ENCODE data around the gene IL3RA. TPM values are rescaled to one million over a fixed set of nuclear protein-coding genes. Genes with fewer than 3 reads are reported as not detected.
A peak's percentile ranks its signal among the peaks of the same experiment; 100 is the strongest.

IL3RA gene
- total and polyA plus RNA-seq, 2 of the 8 experiments (the other 6 are each of a cell fraction or from before 2014, with no cell fraction given), result 0.11 TPM; not detected in 1

GRCh38 chrX:1316527-1316926 lies 20.1 kb upstream of the IL3RA start:
- Histone ChIP-seq H3K79me2 (ENCODE audit: control insufficient read depth in 1 of 2, insufficient read depth in 2 of 2, low read length in 2 of 2) (no peaks in the 10 kb centered on the region), H3K79me1 (ENCODE audit: low read depth, low read length) (no peaks in the 10 kb centered on the region), H3K4me1 (replicated peaks in 1 of 4; ENCODE audit: control insufficient read depth in 3 of 4, insufficient read depth in 4 of 4, low read length in 3 of 4) (no peaks in the 10 kb centered on the region), H2BK5ac (ENCODE audit: low read depth, low read length) (no peak overlapping the region), H4K20me1 (replicated peaks in 1 of 2; ENCODE audit: control insufficient read depth in 1 of 2, insufficient read depth in 2 of 2, low read length in 2 of 2) (no peaks in the 10 kb centered on the region), H4K8ac (ENCODE audit: extremely low read depth, insufficient read depth, low read length) (no peak overlapping the region), H2AFZ (ENCODE audit: low read length) (no peak overlapping the region), H4K5ac (ENCODE audit: insufficient read length, low read depth, low read length) (no peak overlapping the region), H3K4ac (replicated peaks; ENCODE audit: insufficient read length, low read depth, low read length) (no peak overlapping the region), H3K27me3 (replicated peaks in 1 of 4; ENCODE audit: control insufficient read depth in 3 of 4, extremely low read depth in 1 of 4, insufficient read depth in 3 of 4, low read length in 3 of 4) (no peaks in the 10 kb centered on the region), H3K9me3 (ENCODE audit: insufficient read depth in 2 of 2, low read depth in 1 of 2, low read length in 1 of 2) (no peaks in the 10 kb centered on the region), H3K23me2 (ENCODE audit: low read depth, low read length) (no peaks in the 10 kb centered on the region), H3K18ac (ENCODE audit: extremely low read depth, low read length) (no peak overlapping the region), H3K23ac (ENCODE audit: insufficient read length) (no peak overlapping the region), H3K9ac (replicated peaks in 1 of 4; ENCODE audit: extremely low read depth in 1 of 4, low read depth in 3 of 4, low read length in 3 of 4) (no peak overlapping the region), H2BK12ac (ENCODE audit: low read depth, low read length) (0 out of 2 replicates have a peak overlapping the region, but pooled peaks have one; percentile 39), H4K91ac (replicated peaks; ENCODE audit: insufficient read length, low read length) (no peak overlapping the region), H3K36me3 (ENCODE audit: control insufficient read depth in 2 of 4, insufficient read depth in 4 of 4, low read length in 3 of 4) (no peaks in the 10 kb centered on the region), H3K27ac (ENCODE audit: low read depth, low read length) (no peak overlapping the region), H3K4me2 (ENCODE audit: insufficient read depth in 1 of 2, low read depth in 2 of 2, low read length in 2 of 2) (no peak overlapping the region), H3K56ac (replicated peaks; ENCODE audit: insufficient read length, low read depth, low read length) (no peak overlapping the region), H2BK20ac (ENCODE audit: low read length) (no peak overlapping the region), H3K4me3 (ENCODE audit: extremely low read depth in 1 of 4, insufficient read depth in 2 of 4, low read depth in 3 of 4, low read length in 4 of 4) (no peak overlapping the region), H2BK15ac (ENCODE audit: low read length) (no peak overlapping the region), H2BK120ac (replicated peaks; ENCODE audit: low read depth, low read length) (no peak overlapping the region), H2AK5ac (ENCODE audit: low read depth, low read length) (no peak overlapping the region), H3K14ac (ENCODE audit: insufficient read length) (no peak overlapping the region)
- WGBS, 2 experiments (ENCODE audit: extremely low coverage in 1 of 2, insufficient coverage in 1 of 2, insufficient read length in 1 of 2, insufficient replicate concordance in 2 of 2, low coverage in 1 of 2, low lambda C conversion rate in 2 of 2, missing lambda C conversion rate in 1 of 2), result 89% methylated on average over 18 of the region's 18 CpGs; no CpG with 5 or more reads in 1 of the 2 experiments
- FAIRE-seq (no peak), DNase-seq (ENCODE audit: low read depth in 1 of 2, low spot score in 2 of 2) (no peak)
- ChIA-PET CTCF (ENCODE audit: partially characterized antibody) (no interaction called here), POLR2A (ENCODE audit: partially characterized antibody) (no interaction called here)
- TF ChIP-seq RNF2 (IDR thresholded peaks at IDR 0.05; ENCODE audit: borderline replicate concordance, low read depth, low read length, missing control alignments, poor library complexity, severe bottlenecking), result no peak
- no peak for TF ChIP-seq POLR2AphosphoS5 (IDR thresholded peaks at IDR 0.05; ENCODE audit: low read depth, low read length)
- TF ChIP-seq KDM4A (IDR thresholded peaks at IDR 0.05; ENCODE audit: low read depth, low read length, severe bottlenecking), result no peak
- no peak for TF ChIP-seq HDAC2 (IDR thresholded peaks at IDR 0.05; ENCODE audit: borderline replicate concordance in 1 of 2, low read depth in 2 of 2, low read length in 2 of 2)
- no peak for TF ChIP-seq NANOG (IDR thresholded peaks at IDR 0.05; ENCODE audit: insufficient read depth, low read depth, low read length, poor library complexity, severe bottlenecking)
- no peak for TF ChIP-seq ASH2L (IDR thresholded peaks at IDR 0.05; ENCODE audit: low read length)

Data from H1 (cell line).